ENCODE data around the gene PPP5C.
"Not testable (repeated sequence)": the region's sequence is repeated elsewhere in the genome, so short reads cannot be mapped to it uniquely, and the experiment has no call there.

PPP5C gene

DNA sequence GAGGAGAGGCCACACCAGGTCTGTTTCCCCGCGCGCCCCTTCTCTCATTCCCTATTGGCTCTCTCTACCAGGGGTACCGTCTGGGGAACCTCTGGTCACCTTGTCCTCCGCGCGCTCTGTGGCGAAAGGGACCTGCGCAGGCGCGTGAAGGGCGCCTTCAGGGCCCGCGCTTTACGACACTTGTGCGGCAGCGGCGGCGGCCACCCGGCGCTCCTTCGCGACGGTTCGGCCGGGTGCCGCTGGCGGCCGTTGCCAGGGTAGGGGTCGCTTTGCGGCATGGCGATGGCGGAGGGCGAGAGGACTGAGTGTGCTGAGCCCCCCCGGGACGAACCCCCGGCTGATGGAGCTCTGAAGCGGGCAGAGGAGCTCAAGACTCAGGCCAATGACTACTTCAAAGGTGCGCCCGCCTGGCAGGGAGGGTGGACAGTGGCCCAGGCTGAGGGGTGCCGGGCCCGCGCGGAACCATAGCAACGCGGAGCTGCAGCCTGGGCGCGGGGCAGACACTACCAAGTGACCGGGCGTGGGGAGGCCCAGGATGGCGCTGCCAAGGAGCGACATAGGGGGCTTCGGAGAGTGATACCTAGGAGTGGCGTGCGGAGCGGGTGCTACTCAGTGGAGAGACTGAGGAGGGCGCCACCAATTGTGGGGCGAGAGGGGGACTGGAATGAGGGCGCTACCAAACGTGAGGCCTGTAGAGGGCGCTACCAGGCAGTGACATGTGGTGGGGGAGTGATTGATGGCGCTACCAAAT, at the start of gene PPP5C:
PPP5C (plus strand) TSS at position 267 of the 751 bp plus-strand sequence; CDS start at position 277, 10 bp downstream.
- DNase-seq, result peak; percentile 94

DNA sequence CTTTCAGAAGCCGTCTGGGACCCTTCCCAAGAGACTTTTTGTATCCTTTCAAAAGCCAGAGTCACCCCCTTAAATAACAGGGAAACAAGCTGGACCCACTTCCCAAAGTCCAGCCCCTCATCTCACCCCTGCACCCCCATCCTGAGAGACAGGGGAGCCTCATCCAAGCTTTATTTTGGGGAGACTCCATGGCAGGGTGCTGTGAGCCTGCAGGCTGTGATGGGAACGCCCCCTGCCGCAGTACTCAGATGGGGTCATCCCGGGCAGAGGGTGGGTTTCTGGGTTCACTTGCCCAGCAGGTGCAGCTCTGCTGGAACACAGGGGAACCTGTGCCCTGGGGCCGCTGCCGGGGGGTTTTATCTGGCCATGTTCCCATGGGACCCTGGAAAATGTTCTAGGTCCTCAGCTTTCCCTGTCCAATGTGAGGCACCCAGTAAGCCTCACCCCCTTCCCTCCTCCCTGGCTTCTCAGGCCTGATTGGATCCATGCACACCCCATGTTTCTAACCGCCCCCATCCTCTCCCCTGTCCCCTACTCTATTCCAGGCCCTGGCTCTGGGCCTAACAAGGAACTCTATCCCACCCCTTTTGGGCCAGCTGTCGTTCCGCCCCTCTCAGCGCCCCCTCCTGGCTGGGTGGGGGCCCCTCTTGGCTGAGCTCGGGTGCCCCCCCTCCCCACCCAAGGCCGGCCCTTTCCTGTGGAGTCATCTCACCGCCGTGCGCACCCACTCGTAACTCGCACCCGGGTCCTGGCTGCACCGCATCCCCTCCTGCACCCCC, 49.0 kb upstream of the PPP5C start:
- DNase-seq, result no peak

- DNase-seq, result no peak
Measured at GRCh38 chr19:46298479-46299003, 48.3 kb upstream of the PPP5C start.

GRCh38 chr19:46299004-46299509, 47.8 kb upstream of the PPP5C start:
- peak; percentile 93 for DNase-seq

DNA sequence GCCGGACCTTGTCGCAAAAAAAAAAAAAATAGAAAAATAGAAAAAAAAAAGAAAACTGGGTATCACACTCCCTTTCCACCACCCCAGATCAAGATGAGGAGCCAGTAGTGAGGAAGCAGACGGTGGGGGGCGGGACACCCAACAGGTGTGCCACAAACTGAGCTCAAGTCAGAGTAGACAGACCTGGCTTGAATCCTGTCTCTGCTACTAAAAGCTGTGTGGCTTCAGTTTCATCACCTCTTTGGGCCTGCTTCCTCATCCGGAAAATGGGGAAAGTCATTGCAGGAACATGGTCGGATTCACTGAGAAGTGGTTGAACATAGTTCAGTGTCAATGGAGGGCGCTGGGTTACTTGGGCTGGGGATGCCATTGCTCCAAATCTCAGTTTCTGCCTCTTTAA, 47.2 kb upstream of the PPP5C start:
- DNase-seq, result no peak

GRCh38 chr19:46303322-46303690, 43.6 kb upstream of the PPP5C start:
- DNase-seq, result no peak

DNA sequence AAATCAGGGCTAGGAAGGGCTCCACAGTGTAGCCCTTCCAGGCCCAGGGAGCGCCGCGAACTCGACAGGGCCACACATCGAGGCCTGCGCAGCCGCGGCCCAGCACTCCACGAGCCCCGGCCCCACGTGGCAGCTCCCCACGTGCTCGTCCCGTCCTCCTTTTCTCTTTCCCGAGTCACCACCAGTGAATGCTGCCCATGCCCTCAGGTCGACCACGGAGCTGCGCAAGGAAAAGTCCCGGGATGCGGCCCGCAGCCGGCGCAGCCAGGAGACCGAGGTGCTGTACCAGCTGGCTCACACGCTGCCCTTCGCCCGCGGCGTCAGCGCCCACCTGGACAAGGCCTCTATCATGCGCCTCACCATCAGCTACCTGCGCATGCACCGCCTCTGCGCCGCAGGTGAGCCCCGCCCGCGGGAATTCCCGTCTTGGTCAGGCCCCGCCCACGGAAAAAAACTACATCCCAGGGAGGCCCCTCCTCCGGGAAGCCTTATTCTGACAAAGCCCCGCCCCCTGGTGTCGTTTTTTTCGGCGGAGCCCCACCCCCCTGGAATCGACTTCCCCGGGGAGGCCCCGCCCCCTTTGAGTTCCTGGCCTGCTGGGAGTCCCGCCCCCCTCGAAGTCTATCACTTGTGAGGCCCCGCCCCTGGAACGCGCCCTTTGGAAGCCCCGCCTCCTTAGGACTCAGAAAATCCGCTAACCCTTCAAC, 43.0 kb upstream of the PPP5C start:
- DNase-seq, result no peak

DNA sequence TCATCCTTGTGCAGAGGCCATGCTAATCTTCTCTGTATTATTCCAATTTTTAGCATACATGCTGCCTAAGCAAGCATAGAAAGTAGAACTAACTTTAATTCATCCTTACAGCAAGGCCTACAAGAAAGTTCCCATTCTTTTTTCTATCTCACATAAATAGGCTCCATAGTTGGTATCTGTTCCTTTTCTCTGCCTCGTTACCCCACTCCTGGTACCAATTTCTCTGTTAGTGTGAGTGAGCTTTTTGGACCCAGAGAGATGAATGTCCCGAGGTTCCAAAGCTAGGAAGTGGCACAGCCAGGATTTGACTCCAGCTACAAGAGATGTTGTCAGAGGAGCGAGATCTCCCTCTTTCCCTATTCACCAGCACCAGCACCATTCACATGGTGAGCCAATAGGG, 40.4 kb upstream of the PPP5C start:
- DNase-seq, result no peak

GRCh38 chr19:46308510-46308909, 38.4 kb upstream of the PPP5C start:
- DNase-seq, result no peak

DNA sequence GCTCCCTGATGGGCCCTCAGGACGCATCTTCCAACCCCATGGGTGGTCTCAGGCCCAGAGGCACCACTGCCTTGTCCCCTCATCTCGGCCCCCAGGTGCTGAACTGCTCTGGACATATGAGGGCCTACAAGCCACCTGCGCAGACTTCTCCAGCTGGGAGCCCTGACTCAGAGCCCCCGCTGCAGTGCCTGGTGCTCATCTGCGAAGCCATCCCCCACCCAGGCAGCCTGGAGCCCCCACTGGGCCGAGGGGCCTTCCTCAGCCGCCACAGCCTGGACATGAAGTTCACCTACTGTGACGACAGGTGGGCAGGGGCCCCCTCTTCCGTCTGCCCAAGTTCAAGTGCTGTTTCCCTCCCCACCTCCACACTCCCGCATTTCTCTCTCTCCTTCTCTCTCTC, 37.8 kb upstream of the PPP5C start:
- DNase-seq, result no peak

DNA sequence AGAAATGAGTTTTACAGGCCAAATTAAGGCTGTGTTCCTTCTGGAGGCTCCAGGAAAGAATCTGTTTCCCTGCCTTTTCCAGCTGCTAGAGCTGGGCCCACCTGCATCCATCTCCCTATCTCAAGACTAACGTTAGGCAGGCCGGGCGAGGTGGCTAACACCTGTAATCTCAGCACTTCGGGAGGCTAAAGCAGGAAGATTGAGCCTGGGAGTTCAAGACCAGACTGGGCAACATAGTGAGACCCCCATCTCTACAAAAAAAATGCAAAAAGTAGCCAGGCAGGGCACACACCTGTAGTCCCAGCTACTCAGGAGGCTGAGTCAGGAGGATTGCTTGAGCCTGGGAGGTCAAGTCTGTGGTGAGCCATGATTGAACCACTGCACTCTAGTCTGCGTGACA, 35.4 kb upstream of the PPP5C start:
- no peak for DNase-seq

GRCh38 chr19:46313540-46314469, 33.1 kb upstream of the PPP5C start:
- not testable (repeated sequence) for DNase-seq

- no peak for DNase-seq
Measured at GRCh38 chr19:46317339-46317738, 29.5 kb upstream of the PPP5C start.

GRCh38 chr19:46319613-46320012, 27.3 kb upstream of the PPP5C start:
- DNase-seq, result no peak

GRCh38 chr19:46320559-46320958, 26.3 kb upstream of the PPP5C start:
- no peak for DNase-seq

DNA sequence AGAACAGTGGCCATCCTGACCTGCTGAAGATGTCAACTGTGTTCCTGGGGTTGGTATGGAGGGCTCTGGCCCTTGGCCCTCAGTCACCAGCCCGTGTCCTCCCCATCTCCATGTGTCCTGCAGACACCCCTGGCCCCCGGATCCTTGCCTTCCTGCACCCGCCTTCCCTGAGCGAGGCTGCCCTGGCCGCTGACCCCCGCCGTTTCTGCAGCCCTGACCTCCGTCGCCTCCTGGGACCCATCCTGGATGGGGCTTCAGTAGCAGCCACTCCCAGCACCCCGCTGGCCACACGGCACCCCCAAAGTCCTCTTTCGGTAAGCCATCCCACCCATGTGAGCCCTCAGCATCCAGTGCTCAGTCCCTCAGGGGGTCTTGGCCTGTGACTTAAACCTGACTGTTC, 25.2 kb upstream of the PPP5C start:
- DNase-seq, result no peak

DNA sequence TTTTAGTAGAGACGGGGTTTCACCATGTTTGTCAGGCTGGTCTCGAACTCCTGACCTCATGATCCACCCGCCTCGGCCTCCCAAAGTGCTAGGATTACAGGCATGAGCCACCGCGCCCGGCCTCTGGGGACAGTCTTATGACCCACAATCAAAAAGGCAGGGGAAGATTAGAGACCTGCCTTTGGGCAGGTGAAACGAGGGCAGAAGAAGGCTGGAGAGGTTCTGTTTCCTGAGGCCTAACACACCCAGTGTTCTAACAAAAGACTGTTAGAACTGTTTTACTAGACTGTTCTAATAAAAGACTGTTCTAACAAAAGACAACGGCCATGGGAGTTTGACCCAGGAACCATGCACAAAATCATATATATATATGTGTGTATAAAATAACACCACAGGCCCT, 23.7 kb upstream of the PPP5C start:
- DNase-seq, result not testable (repeated sequence)

- DNase-seq, result no peak
Measured at GRCh38 chr19:46324277-46324676, 22.6 kb upstream of the PPP5C start.

GRCh38 chr19:46326608-46327007, 20.3 kb upstream of the PPP5C start:
- DNase-seq, result no peak

- DNase-seq, result no peak
Measured at GRCh38 chr19:46328079-46328478, 18.8 kb upstream of the PPP5C start.

DNA sequence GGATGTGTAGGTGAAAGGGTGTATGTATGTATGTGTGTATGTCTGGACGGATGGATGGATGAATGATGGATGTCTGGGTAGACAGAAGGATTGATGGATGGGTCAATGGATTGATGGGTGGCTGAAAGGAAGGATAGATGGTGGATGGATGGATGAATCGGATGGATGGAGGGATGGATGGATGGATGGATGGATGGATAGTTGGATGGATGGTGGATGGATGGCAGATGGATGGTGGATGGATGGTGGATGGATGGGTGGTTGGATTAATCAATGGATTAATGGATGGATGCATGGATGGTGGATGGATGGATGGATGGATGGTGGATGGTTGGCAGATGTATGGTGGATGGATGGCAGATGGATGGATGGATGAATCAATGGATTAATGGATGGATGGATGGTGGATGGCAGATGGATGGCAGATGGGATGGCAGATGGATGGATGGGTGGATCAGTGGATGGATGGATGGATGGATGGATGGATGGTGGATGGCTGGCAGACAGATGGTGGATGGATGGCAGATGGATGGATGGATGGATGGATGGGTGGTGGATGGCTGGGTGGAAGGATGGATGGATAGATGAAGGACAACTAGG, 16.5 kb upstream of the PPP5C start:
- DNase-seq, result no peak

GRCh38 chr19:46337487-46337886, 9.4 kb upstream of the PPP5C start:
- DNase-seq, result no peak
